RKO (cell line): ENCODE data around the gene TMEM14A.

ENCODE experiments used
- DNase-seq: peaks from one replicate; pipeline ENCODE4 v3.0.0-alpha.2; 2016; ENCODE audit warnings: low spot score

Gene TMEM14A

GRCh38 chr6:52736145-52736544, 65.2 kb downstream of the TMEM14A start:
- no peak for DNase-seq
